Natural killer cell (primary cell): Measurements from ENCODE around the gene FBXL16. TPM values are rescaled to one million over a fixed set of nuclear protein-coding genes. Genes with fewer than 3 reads are reported as not detected.
A peak's percentile ranks its signal among the peaks of the same experiment; 100 is the strongest.

ENCODE experiments used
- ATAC-seq, 3 donors: fragments of 150-1000 bp in 2 of 3; fragments of 200-7000 bp in 1 of 3; cut with Tn5 transposase; 1 replicate in 1 of 3; 2 replicates in 2 of 3; pipeline ENCODE4 v1.10.0; 2021; ENCODE audit warnings: mild to moderate bottlenecking in 2 of 3, moderate library complexity in 2 of 3
- DNase-seq, 2 donors: peaks; one replicate each; pipeline versions ENCODE4 v3.0.0 to v3.0.0-alpha.2; 2013 to 2021; ENCODE audit warnings: mixed read lengths in 1 of 2
- H3K27ac ChIP-seq: one replicate; pipeline ENCODE4 v1.5.1; 2013; ENCODE audit warnings: mild to moderate bottlenecking, low read length
- H3K27me3 ChIP-seq: one replicate; pipeline ENCODE4 v1.6.1; 2013; ENCODE audit warnings: low read length; ENCODE audit not compliant: control insufficient read depth, insufficient read depth
- H3K36me3 ChIP-seq: one replicate; pipeline ENCODE4 v1.6.1; 2013; ENCODE audit warnings: low read length; ENCODE audit not compliant: control insufficient read depth, insufficient read depth
- H3K4me1 ChIP-seq: one replicate; pipeline ENCODE4 v1.6.1; 2013; ENCODE audit warnings: low read length; ENCODE audit not compliant: control insufficient read depth, insufficient read depth
- H3K4me3 ChIP-seq: one replicate; pipeline ENCODE4 v1.5.1; 2013; ENCODE audit warnings: low read length
- H3K9me3 ChIP-seq: one replicate; pipeline ENCODE4 v1.6.1; 2013; ENCODE audit warnings: low read length; ENCODE audit not compliant: control insufficient read depth, insufficient read depth
- H3K27ac Mint-ChIP-seq, 2 donors: one replicate each; pipeline ENCODE4 v1.8.0; 2022; ENCODE audit warnings: mild to moderate bottlenecking in 2 of 2, mixed read lengths in 2 of 2, moderate library complexity in 1 of 2
- H3K27me3 Mint-ChIP-seq, 2 donors: one replicate each; pipeline ENCODE4 v1.8.0; 2022; ENCODE audit warnings: low read depth in 2 of 2, mixed read lengths in 2 of 2
- H3K36me3 Mint-ChIP-seq: one replicate; pipeline ENCODE4 v1.8.0; 2022; ENCODE audit warnings: mixed read lengths
- H3K4me1 Mint-ChIP-seq, 2 donors: one replicate each; pipeline ENCODE4 v1.8.0; 2022; ENCODE audit warnings: mixed read lengths in 2 of 2
- H3K4me3 Mint-ChIP-seq: one replicate; pipeline ENCODE4 v1.8.0; 2022; ENCODE audit warnings: mild to moderate bottlenecking, moderate library complexity, mixed read lengths
- H3K9me3 Mint-ChIP-seq, 2 donors: one replicate each; pipeline ENCODE4 v1.8.0; 2022; ENCODE audit warnings: mixed read lengths in 2 of 2
- WGBS: methylation state at CpG from one replicate; pipeline ENCODE4 v1.1.7; 2013; ENCODE audit warnings: missing lambda C conversion rate; ENCODE audit not compliant: insufficient coverage; 5-methylcytosine and 5-hydroxymethylcytosine counted together
- intact Hi-C: fragments of 100-400 bp; cut with micrococcal nuclease; formaldehyde crosslinking; loops from one replicate; pipeline ENCODE4 v1.14.2; 2022
- total RNA-seq, 4 donors: library from RNA; stranded (reverse); fragments of 120-200 nt in 1 of 4; gene quantifications; one replicate each; pipeline versions ENCODE4 v1.2.3 to v1.2.4, GENCODE V29; 2013 to 2022
- TF ChIP-seq, protein P1 (sequence below): fragments of 200-600 bp; IDR thresholded peaks from one replicate; pipeline ENCODE4 v1.8.0; 2022; ENCODE audit warnings: antibody characterized with exemption

Gene FBXL16
- total RNA-seq, 3 donors from 2014 or later (not counting 1 experiment from before 2014, with no cell fraction given), result 0.48 to 0.79 TPM; not detected in 1

DNA sequence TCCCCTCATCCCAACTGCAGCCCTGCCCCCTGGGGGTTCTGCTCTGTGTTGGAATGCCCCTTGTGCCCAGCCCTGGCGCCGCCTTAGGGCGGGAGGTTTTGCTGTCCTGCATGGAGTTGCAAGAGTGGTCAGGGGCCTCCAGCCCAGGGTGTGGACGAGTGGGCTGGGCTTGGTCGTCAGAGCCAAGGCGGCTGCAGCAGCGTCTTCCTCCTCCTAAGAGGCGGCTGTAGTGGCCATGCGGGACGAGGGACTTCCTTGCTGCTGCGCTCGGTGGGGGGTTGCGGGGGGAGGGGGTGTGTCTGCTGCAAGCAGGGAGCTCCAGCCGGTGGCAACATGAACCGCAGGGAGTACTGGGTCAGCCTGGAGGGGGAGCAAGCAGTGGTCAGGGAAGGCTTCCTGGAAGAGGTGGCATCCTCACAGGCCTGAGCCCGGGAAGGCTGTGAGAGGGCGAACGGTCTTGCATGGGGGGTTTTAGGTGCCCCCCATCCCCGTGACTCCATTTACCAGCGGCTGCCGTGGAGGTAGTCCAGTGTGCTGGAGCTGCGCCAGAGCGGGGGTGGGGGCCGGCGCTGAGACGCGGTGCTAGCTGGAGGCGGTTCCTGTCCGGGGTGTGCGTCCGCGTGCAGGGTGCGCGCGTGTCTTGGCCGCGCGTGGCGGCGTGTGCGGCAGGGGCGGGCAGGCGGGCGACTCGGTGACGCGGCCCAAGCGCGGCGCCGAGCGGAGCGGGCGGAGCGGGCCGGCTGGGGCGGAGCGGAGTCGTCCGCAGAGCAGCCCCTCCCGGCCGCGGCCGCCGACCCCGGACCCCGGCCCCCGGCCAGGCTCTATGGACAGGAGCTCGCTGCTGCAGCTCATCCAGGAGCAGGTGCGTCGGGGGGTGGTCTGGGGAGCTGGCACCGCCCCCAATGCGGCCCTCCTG lies 30.4 kb downstream of the FBXL16 start, which contains the start of gene RHBDL1:
Gene RHBDL1 (plus strand): TSS at position 704 of the 916 bp plus-strand sequence. CDS start 120 bp downstream, at position 824.
- Mint-ChIP-seq H3K9me3 (no peaks in the 10 kb centered on the region), H3K27me3 (no peaks in the 10 kb centered on the region), H3K27ac (no peak within 1 kb of the TSS), H3K4me3 (peak within 1 kb of the TSS; percentile 25), H3K36me3 (no peaks in the 10 kb centered on the region), H3K4me1 (peaks cover 0 to 14% of the 10 kb centered on the region in 2 donors)
- Histone ChIP-seq H3K9me3 (no peaks in the 10 kb centered on the region), H3K4me3 (no peak within 1 kb of the TSS), H3K27ac (no peak within 1 kb of the TSS), H3K27me3 (peaks cover 3% of the 10 kb centered on the region), H3K36me3 (peaks cover 24% of the 10 kb centered on the region), H3K4me1 (peaks cover 29% of the 10 kb centered on the region)
- DNase-seq (peak in 1 of 2 donors; percentile 38), ATAC-seq (no peak)
- 9% methylated on average over 73 of the region's 73 CpGs for WGBS
- intact Hi-C loops, result no loop called here
- TF ChIP-seq, protein P1, sequence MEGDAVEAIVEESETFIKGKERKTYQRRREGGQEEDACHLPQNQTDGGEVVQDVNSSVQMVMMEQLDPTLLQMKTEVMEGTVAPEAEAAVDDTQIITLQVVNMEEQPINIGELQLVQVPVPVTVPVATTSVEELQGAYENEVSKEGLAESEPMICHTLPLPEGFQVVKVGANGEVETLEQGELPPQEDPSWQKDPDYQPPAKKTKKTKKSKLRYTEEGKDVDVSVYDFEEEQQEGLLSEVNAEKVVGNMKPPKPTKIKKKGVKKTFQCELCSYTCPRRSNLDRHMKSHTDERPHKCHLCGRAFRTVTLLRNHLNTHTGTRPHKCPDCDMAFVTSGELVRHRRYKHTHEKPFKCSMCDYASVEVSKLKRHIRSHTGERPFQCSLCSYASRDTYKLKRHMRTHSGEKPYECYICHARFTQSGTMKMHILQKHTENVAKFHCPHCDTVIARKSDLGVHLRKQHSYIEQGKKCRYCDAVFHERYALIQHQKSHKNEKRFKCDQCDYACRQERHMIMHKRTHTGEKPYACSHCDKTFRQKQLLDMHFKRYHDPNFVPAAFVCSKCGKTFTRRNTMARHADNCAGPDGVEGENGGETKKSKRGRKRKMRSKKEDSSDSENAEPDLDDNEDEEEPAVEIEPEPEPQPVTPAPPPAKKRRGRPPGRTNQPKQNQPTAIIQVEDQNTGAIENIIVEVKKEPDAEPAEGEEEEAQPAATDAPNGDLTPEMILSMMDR, result no peak

DNA sequence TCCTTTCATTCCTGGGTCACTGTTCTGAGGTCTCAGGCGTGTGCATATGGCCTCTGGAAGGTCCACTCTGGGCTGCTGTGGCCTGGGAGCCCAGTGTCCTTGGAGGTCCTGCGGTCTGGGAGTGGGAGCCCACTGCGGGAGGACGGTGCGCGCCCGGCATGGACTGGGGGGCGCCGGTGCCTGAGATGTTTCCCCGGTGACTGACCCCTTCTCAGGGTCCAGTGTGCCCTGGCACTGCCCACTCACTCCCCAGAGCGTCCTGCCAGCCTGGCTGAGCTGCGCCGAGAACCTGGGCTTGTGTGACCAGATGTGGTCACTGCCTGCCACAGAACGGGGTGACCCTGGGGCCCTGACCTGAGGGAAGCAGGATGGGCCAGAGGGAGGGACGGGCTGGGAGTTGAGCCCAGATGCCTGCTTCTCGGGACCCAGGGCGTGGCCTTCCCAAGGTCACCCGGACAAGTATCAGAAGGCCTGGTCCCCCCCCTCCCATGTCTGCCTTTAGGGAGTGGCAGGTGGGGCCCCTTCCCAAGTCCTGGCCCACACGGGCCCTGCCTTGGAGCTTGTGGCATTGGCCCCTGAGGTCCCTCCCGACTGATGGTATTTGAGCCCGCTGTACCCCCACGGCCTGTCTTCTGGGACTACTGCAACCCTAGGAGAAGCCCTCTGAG lies 31.3 kb downstream of the FBXL16 start:
- no peak overlapping the region for H3K4me3 ChIP-seq
- no peaks in the 10 kb centered on the region for H3K9me3 ChIP-seq
- WGBS, result 92% methylated on average over 22 of the region's 22 CpGs
- peaks cover 24% of the 10 kb centered on the region for H3K4me1 ChIP-seq
- peak overlapping the region; percentile 25 for H3K4me3 Mint-ChIP-seq
- H3K9me3 Mint-ChIP-seq, result no peaks in the 10 kb centered on the region
- no peak overlapping the region for H3K27ac Mint-ChIP-seq
- intact Hi-C loops, result no loop called here
- H3K27ac ChIP-seq, result no peak overlapping the region
- no peaks in the 10 kb centered on the region for H3K36me3 Mint-ChIP-seq
- DNase-seq (no peak), ATAC-seq (no peak)
- TF ChIP-seq, protein P1, result no peak
- H3K27me3 Mint-ChIP-seq, result no peaks in the 10 kb centered on the region
- H3K36me3 ChIP-seq, result peaks cover 31% of the 10 kb centered on the region
- peaks cover 3% of the 10 kb centered on the region for H3K27me3 ChIP-seq
- H3K4me1 Mint-ChIP-seq, result peaks cover 0 to 11% of the 10 kb centered on the region in 2 donors

DNA sequence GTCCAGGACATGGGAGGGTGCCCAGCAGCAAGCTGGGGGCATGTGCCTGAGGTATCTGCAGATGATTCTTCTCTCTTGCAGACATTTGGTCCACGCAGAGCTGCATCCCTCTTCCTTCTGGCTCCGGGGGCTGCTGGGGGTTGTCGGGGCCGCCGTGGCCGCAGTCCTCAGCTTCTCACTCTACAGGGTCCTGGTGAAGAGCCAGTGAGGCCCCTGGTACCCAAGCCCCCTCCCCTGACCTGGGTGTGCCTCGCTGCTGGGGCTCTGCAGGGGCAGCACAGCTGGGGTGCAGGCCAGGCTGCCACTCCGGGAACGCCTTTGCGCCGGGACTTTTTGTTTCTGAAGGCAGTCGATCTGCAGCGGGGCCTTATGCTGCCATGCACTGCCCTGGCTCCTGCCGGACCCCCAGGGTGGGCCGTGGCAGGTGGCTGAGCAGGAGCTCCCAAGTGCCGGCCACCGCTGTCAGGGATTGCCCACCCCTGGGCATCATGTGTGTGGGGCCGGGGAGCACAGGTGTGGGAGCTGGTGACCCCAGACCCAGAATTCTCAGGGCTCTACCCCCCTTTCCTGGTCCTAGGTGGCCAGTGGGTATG lies 32.1 kb downstream of the FBXL16 start:
- Mint-ChIP-seq H3K4me3 (no peak overlapping the region), H3K27ac (no peak overlapping the region), H3K4me1 (peaks cover 0 to 7% of the 10 kb centered on the region in 2 donors), H3K9me3 (no peaks in the 10 kb centered on the region), H3K27me3 (no peaks in the 10 kb centered on the region), H3K36me3 (no peaks in the 10 kb centered on the region)
- Histone ChIP-seq H3K4me3 (no peak overlapping the region), H3K27me3 (peaks cover 3% of the 10 kb centered on the region), H3K9me3 (no peaks in the 10 kb centered on the region), H3K4me1 (peaks cover 24% of the 10 kb centered on the region), H3K27ac (no peak overlapping the region), H3K36me3 (peaks cover 31% of the 10 kb centered on the region)
- intact Hi-C loops, result no loop called here
- no peak for DNase-seq
- TF ChIP-seq, protein P1, result no peak
- no peak for ATAC-seq
- 95% methylated on average over 18 of the region's 18 CpGs for WGBS
